Stromal cell of bone marrow (primary cell): ENCODE results near the gene OTOP2.
"Not testable (repeated sequence)": the region's sequence is repeated elsewhere in the genome, so short reads cannot be mapped to it uniquely, and the experiment has no call there.

Experiments used
- DNase-seq: peaks from one replicate; pipeline ENCODE4 v3.0.0-alpha.2; 2012; ENCODE audit warnings: low read depth

OTOP2 gene

DNA sequence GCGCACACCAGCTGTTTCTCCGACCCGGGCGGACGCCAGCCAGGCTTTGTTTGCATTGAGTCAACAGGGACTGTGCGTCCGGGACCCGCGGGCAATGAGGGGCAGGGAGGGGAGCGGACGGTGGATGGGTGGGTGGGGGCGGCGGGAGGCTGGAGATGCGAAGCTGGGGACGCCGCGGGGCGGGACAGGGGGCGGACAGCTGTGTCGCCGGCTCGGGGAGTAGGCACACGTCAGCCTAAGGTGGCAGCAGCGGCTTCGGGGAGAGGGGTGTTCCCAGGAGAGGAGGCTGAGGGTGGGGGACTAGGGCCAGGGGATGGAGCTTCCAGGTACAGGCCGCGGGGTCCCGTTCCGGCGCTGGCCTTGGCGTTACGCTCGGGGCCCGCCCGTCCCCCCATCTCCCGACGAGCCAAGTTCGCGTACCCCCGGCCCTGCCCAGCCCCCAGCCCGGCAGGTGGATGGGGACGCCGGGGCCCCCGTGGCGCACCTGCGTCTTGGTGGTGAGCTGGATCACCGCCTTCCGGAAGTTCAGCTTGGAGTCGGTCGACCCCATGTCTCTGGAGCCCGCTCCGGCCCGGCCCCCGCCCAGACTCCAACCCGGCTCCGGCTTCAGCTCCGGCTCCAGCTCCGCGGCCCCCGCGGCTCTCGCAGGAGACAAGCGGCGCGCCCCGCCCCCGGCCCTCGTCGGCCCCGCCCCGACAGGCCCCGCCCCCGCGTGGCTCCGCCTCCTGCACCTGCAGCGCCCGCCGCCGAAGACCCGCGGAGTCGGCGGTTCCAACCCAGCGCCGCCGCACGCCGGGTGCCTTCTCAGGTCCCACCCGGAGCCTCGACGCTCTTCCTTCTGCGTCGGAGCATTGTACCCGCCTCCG, 48.3 kb downstream of the OTOP2 start, which contains the start of gene HID1:
HID1 (minus strand) TSS at position 653 of the 866 bp plus-strand sequence; CDS start at position 550, 103 bp downstream.
- DNase-seq: no peak

- no peak for DNase-seq
Measured at GRCh38 chr17:74972973-74973328, 48.9 kb downstream of the OTOP2 start.

- DNase-seq: no peak
Measured at GRCh38 chr17:74975943-74976342, 51.9 kb downstream of the OTOP2 start.

DNA sequence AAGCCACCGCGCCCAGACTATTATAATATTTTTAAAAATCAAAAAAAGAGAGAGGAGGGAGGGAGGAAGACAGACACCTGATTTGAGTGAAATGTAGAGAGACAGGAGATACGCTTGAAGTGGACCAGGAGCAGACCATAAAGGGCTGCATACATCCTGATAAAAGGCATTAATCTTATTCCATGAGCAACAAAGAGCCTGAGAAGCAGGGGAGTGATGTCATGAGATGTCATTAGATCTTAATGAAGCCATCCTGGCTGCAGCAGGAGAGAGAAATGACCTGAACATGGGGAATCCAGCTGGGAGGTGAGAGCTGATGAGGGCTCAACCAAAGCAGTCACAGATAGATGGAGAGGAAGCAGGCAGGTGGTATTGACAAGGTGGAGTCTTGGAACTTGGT, 53.7 kb downstream of the OTOP2 start:
- DNase-seq: no peak

- DNase-seq: no peak
Measured at GRCh38 chr17:74978240-74978639, 54.2 kb downstream of the OTOP2 start.

GRCh38 chr17:74979408-74980146, 55.5 kb downstream of the OTOP2 start:
- DNase-seq: no peak

DNA sequence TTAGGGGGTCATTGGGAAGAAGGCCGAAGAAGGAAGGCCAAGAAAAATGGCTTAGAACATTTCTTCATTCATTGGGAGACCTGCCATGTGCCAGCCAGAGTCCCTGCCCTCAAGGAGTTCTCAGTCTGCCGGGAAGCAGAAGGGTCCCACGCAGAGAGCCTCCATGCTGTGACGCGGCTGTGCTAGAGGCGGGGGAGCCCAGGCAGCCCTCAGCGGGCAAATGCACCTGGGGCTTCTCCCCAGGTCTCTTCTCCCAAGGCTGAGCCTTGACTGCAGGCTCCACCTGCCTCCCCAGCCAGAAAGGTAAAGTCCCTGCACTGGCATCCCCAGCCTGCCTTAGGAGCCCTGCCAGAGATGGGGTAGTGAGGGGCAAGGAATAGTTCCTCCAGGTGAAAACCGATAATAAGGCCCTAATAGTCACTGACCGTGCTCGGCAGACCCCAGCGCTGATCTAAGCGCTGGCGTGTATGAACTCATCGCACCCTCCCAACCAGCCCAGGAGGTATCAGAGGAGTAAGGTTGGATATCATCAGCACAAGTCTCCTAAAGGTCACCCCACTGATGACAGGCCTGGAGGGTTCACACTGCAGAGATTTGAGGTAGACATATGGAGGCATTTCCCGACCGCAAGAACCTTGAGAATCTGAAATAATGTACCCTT, 57.4 kb downstream of the OTOP2 start:
- no peak for DNase-seq

DNA sequence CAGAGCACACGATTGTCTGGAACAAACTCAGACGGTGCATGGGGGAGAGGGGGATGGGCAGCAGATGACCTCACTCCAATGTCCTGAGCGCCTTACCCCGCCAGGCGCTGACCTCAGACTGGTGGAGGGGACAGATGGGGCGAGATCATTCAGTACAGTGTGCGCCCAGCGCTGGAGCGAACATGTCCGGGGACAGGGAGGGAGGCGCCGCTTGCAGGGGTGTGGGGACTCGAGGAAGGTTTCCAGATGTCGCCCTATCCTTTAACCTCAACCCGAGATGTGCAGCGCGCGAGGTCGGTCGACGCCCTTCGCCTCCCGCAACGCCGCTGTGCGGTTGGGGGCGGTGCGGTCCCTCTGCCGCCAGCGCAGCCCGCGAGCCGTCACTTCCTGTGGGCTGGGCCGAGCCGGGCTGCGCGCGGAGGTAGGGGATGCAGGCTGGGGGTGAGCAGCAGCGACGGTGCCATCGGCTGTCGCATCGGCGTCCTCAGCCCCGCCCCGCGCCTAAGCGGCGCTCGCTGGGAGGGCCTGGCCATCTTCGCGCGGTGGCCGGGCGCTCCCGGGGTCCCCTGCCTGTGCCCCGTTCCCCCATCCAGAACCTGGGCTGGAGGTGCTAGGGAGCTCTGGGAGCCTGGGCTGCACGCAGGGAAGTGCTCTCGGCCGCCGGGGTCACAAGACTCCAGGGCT, 58.0 kb downstream of the OTOP2 start:
- no peak for DNase-seq

DNA sequence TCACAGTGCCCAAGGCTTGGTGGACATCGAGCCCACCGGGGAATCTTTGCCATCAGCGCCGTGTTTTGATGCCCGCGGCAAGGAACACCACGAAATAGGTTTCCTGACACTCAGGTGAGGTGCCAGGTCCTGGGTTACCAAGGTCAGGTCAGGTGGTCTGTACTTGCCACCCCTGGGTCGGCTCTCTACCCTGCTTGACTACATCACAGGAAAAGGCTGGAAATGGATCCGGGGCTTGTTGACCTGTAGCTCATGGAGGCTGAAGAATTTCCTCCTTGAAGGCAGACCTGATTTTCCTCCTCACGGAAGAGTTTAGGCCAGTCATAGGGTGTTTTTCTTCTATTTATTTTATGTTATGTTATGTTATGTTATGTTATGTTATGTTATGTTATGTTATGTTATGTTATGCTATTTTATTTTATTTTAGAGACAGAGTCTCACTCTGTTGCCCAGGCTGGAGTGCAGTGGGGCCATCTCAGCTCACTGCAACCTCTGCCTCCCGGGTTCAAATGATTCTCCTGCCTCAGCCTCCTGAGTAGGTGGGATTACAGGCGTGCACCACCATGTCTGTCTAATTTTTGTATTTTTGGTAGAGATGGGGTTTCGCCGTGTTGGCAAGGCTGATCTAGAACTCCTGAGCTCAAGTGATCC, 58.7 kb downstream of the OTOP2 start:
- DNase-seq: not testable (repeated sequence)
